ENCODE results near the gene TNFSF13.

The TNFSF13 gene

GRCh38 chr17:7553356-7553755 is 5.2 kb upstream of the TNFSF13 start:
- H2BK15ac ChIP-seq (ENCODE audit: low read length), result no peak overlapping the region
- H2AK5ac ChIP-seq (ENCODE audit: low read depth, low read length), result no peak overlapping the region
- H3K4me1 ChIP-seq (ENCODE audit: control insufficient read depth in 2 of 2, insufficient read depth in 1 of 2, low read depth in 1 of 2, low read length in 2 of 2), result peaks cover 10 to 13% of the 10 kb centered on the region in 2 donors
- no CpG with 5 or more reads among the region's 1 CpG for WGBS, 2 donors (ENCODE audit: extremely low coverage in 2 of 2, insufficient read length in 2 of 2, insufficient replicate concordance in 1 of 2)
- no peak overlapping the region for H3K18ac ChIP-seq (ENCODE audit: low read length)
- no peaks in the 10 kb centered on the region for H3K36me3 ChIP-seq (replicated peaks in 1 of 2; ENCODE audit: control insufficient read depth in 2 of 2, insufficient read depth in 2 of 2, low read length in 2 of 2)
- H3K27me3 ChIP-seq (ENCODE audit: control insufficient read depth in 3 of 3, insufficient read depth in 3 of 3, low read depth in 1 of 3, low read length in 3 of 3), result peaks cover 0 to 31% (median 7%) of the 10 kb centered on the region in 3 experiments
- DNase-seq (ENCODE audit: low spot score), result no peak
- no peak overlapping the region for H2BK120ac ChIP-seq (ENCODE audit: low read depth, low read length)
- H2BK5ac ChIP-seq (ENCODE audit: low read length), result no peak overlapping the region
- no peak overlapping the region for H3K23ac ChIP-seq (ENCODE audit: low read depth, low read length, poor library complexity)
- peaks cover 4% of the 10 kb centered on the region for H3K79me1 ChIP-seq (ENCODE audit: low read depth, low read length)
- H3K14ac ChIP-seq (ENCODE audit: low read length), result no peak overlapping the region
- H3K4me3 ChIP-seq (ENCODE audit: low read length in 2 of 2), result no peak overlapping the region
- H2BK12ac ChIP-seq (ENCODE audit: low read length), result no peak overlapping the region
- no peak overlapping the region for H2AFZ ChIP-seq (ENCODE audit: low read length)
- H4K91ac ChIP-seq (ENCODE audit: low read depth, low read length, poor library complexity), result no peak overlapping the region
- H3K4ac ChIP-seq (ENCODE audit: low read length), result no peak overlapping the region
- H3K9me3 ChIP-seq (replicated peaks in 1 of 2; ENCODE audit: control insufficient read depth in 2 of 2, insufficient read depth in 1 of 2, low read depth in 1 of 2, low read length in 2 of 2), result no peaks in the 10 kb centered on the region
- H3K9ac ChIP-seq (ENCODE audit: low read depth, low read length, poor library complexity), result no peak overlapping the region
- no peak overlapping the region for H3K4me2 ChIP-seq (ENCODE audit: insufficient read depth, low read length, poor library complexity, severe bottlenecking)
- no peak overlapping the region for H3K27ac ChIP-seq (replicated peaks; ENCODE audit: low read length)
- no peak overlapping the region for H4K8ac ChIP-seq (ENCODE audit: low read depth, low read length)

DNA sequence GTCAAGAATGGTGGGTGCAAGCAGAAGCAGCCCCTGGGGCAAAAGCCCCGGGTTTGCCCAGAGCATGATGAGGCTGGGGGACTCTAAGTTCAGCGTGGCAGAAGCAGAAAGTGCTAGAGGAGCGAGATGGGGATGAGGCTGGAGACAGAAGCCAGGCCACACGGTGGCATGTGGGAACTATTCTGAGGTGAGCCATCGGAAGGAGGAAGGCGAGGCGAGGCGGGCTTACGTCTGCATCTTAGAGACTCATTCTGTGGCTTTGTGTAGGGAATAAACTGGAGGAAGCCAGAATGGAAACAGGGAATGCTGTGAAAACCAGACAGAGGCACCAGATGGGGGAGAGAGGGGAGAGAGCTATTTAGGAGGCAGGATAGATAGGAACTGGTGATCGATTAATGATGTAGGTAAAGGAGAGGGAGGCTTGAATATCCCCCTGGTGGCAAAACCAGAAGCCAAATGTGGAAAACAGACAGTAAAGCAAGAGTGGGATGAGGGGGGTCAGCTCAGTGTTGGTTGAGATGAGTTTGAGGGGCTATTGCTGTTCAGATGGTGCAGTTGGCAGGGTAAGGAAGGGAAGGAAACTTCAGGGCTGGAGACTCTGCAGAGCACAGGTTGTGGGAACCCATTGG is 3.1 kb upstream of the TNFSF13 start:
- Histone ChIP-seq H3K27me3 (ENCODE audit: control insufficient read depth in 3 of 3, insufficient read depth in 3 of 3, low read depth in 1 of 3, low read length in 3 of 3) (peaks cover 0 to 11% (median 0%) of the 10 kb centered on the region in 3 experiments), H2BK5ac (ENCODE audit: low read length) (no peak overlapping the region), H2BK120ac (ENCODE audit: low read depth, low read length) (no peak overlapping the region), H3K4me3 (ENCODE audit: low read length in 2 of 2) (no peak overlapping the region), H4K8ac (ENCODE audit: low read depth, low read length) (no peak overlapping the region), H4K91ac (ENCODE audit: low read depth, low read length, poor library complexity) (no peak overlapping the region), H3K27ac (replicated peaks; ENCODE audit: low read length) (no peak overlapping the region), H3K14ac (ENCODE audit: low read length) (no peak overlapping the region), H3K9ac (ENCODE audit: low read depth, low read length, poor library complexity) (no peak overlapping the region), H3K23ac (ENCODE audit: low read depth, low read length, poor library complexity) (no peak overlapping the region), H3K4ac (ENCODE audit: low read length) (no peak overlapping the region), H3K36me3 (replicated peaks in 1 of 2; ENCODE audit: control insufficient read depth in 2 of 2, insufficient read depth in 2 of 2, low read length in 2 of 2) (no peaks in the 10 kb centered on the region), H3K9me3 (replicated peaks in 1 of 2; ENCODE audit: control insufficient read depth in 2 of 2, insufficient read depth in 1 of 2, low read depth in 1 of 2, low read length in 2 of 2) (no peaks in the 10 kb centered on the region), H2BK12ac (ENCODE audit: low read length) (no peak overlapping the region), H2AK5ac (ENCODE audit: low read depth, low read length) (no peak overlapping the region), H3K4me1 (ENCODE audit: control insufficient read depth in 2 of 2, insufficient read depth in 1 of 2, low read depth in 1 of 2, low read length in 2 of 2) (peaks cover 13 to 15% of the 10 kb centered on the region in 2 donors), H3K79me1 (ENCODE audit: low read depth, low read length) (peaks cover 2% of the 10 kb centered on the region), H3K18ac (ENCODE audit: low read length) (no peak overlapping the region), H2AFZ (ENCODE audit: low read length) (peak overlapping the region; percentile 70), H2BK15ac (ENCODE audit: low read length) (no peak overlapping the region), H3K4me2 (ENCODE audit: insufficient read depth, low read length, poor library complexity, severe bottlenecking) (no peak overlapping the region)
- WGBS, 2 donors (ENCODE audit: extremely low coverage in 2 of 2, insufficient read length in 2 of 2, insufficient replicate concordance in 1 of 2), result no CpG with 5 or more reads among the region's 10 CpGs
- no peak for DNase-seq (ENCODE audit: low spot score)

- Histone ChIP-seq H3K14ac (ENCODE audit: low read length) (peak overlapping the region; percentile 43), H2AFZ (ENCODE audit: low read length) (no peak overlapping the region), H2BK120ac (ENCODE audit: low read depth, low read length) (peak overlapping the region; percentile 51), H3K79me1 (ENCODE audit: low read depth, low read length) (peaks cover 2% of the 10 kb centered on the region), H3K4ac (ENCODE audit: low read length) (no peak overlapping the region), H3K4me2 (ENCODE audit: insufficient read depth, low read length, poor library complexity, severe bottlenecking) (no peak overlapping the region), H4K8ac (ENCODE audit: low read depth, low read length) (peak overlapping the region; percentile 55), H3K23ac (ENCODE audit: low read depth, low read length, poor library complexity) (no peak overlapping the region), H3K9ac (ENCODE audit: low read depth, low read length, poor library complexity) (no peak overlapping the region), H2BK12ac (ENCODE audit: low read length) (no peak overlapping the region), H3K27me3 (ENCODE audit: control insufficient read depth in 3 of 3, insufficient read depth in 3 of 3, low read depth in 1 of 3, low read length in 3 of 3) (peaks cover 0 to 3% (median 0%) of the 10 kb centered on the region in 3 experiments), H3K9me3 (replicated peaks in 1 of 2; ENCODE audit: control insufficient read depth in 2 of 2, insufficient read depth in 1 of 2, low read depth in 1 of 2, low read length in 2 of 2) (no peaks in the 10 kb centered on the region), H2BK5ac (ENCODE audit: low read length) (peak overlapping the region; percentile 45), H2BK15ac (ENCODE audit: low read length) (peak overlapping the region; percentile 92), H3K4me3 (ENCODE audit: low read length in 2 of 2) (no peak overlapping the region), H2AK5ac (ENCODE audit: low read depth, low read length) (peak overlapping the region; percentile 94), H3K36me3 (replicated peaks in 1 of 2; ENCODE audit: control insufficient read depth in 2 of 2, insufficient read depth in 2 of 2, low read length in 2 of 2) (no peaks in the 10 kb centered on the region), H4K91ac (ENCODE audit: low read depth, low read length, poor library complexity) (no peak overlapping the region), H3K27ac (replicated peaks; ENCODE audit: low read length) (no peak overlapping the region), H3K18ac (ENCODE audit: low read length) (no peak overlapping the region), H3K4me1 (ENCODE audit: control insufficient read depth in 2 of 2, insufficient read depth in 1 of 2, low read depth in 1 of 2, low read length in 2 of 2) (peaks cover 17 to 19% of the 10 kb centered on the region in 2 donors)
- no peak for DNase-seq (ENCODE audit: low spot score)
- no CpG with 5 or more reads among the region's 12 CpGs for WGBS, 2 donors (ENCODE audit: extremely low coverage in 2 of 2, insufficient read length in 2 of 2, insufficient replicate concordance in 1 of 2)
Measured at GRCh38 chr17:7556627-7557026, 1.9 kb upstream of the TNFSF13 start.

GRCh38 chr17:7557147-7557764 is 1.3 kb upstream of the TNFSF13 start:
- peak overlapping the region; percentile 49 for H2BK12ac ChIP-seq (ENCODE audit: low read length)

More at GRCh38 chr17:7557147-7557764, 1.3 kb upstream of the TNFSF13 start:
- no peak for DNase-seq (ENCODE audit: low spot score)
- no peaks in the 10 kb centered on the region for H3K9me3 ChIP-seq (replicated peaks in 1 of 2; ENCODE audit: control insufficient read depth in 2 of 2, insufficient read depth in 1 of 2, low read depth in 1 of 2, low read length in 2 of 2)
- peak overlapping the region; percentile 94 for H2AK5ac ChIP-seq (ENCODE audit: low read depth, low read length)
- no peak overlapping the region for H3K4me2 ChIP-seq (ENCODE audit: insufficient read depth, low read length, poor library complexity, severe bottlenecking)
- H3K14ac ChIP-seq (ENCODE audit: low read length), result peak overlapping the region; percentile 43
- H3K27me3 ChIP-seq (ENCODE audit: control insufficient read depth in 3 of 3, insufficient read depth in 3 of 3, low read depth in 1 of 3, low read length in 3 of 3), result peaks cover 0 to 3% (median 0%) of the 10 kb centered on the region in 3 experiments
- peak overlapping the region; percentile 36 for H3K9ac ChIP-seq (ENCODE audit: low read depth, low read length, poor library complexity)
- no peak overlapping the region for H3K27ac ChIP-seq (replicated peaks; ENCODE audit: low read length)
- H2BK120ac ChIP-seq (ENCODE audit: low read depth, low read length), result peak overlapping the region; percentile 51
- peak overlapping the region; percentile 56 for H4K8ac ChIP-seq (ENCODE audit: low read depth, low read length)
- peak overlapping the region; percentile 45 for H2BK5ac ChIP-seq (ENCODE audit: low read length)
- H3K23ac ChIP-seq (ENCODE audit: low read depth, low read length, poor library complexity), result peak overlapping the region; percentile 85
- H3K4me3 ChIP-seq (ENCODE audit: low read length in 2 of 2), result no peak overlapping the region
- peak overlapping the region; percentile 78 for H2AFZ ChIP-seq (ENCODE audit: low read length)
- peaks cover 3% of the 10 kb centered on the region for H3K79me1 ChIP-seq (ENCODE audit: low read depth, low read length)
- peak overlapping the region; percentile 90 for H3K18ac ChIP-seq (ENCODE audit: low read length)
- WGBS, 2 donors (ENCODE audit: extremely low coverage in 2 of 2, insufficient read length in 2 of 2, insufficient replicate concordance in 1 of 2), result no CpG with 5 or more reads among the region's 19 CpGs
- H3K36me3 ChIP-seq (replicated peaks in 1 of 2; ENCODE audit: control insufficient read depth in 2 of 2, insufficient read depth in 2 of 2, low read length in 2 of 2), result no peaks in the 10 kb centered on the region
- no peak overlapping the region for H3K4ac ChIP-seq (ENCODE audit: low read length)
- peaks cover 17 to 19% of the 10 kb centered on the region in 2 donors for H3K4me1 ChIP-seq (ENCODE audit: control insufficient read depth in 2 of 2, insufficient read depth in 1 of 2, low read depth in 1 of 2, low read length in 2 of 2)
- no peak overlapping the region for H4K91ac ChIP-seq (ENCODE audit: low read depth, low read length, poor library complexity)
- peak overlapping the region; percentile 92 for H2BK15ac ChIP-seq (ENCODE audit: low read length)
